Measurements from ENCODE around the gene TMEM81.

GRCh38 chr1:205052690-205053089 lies 31.6 kb downstream of the TMEM81 start:
- TF ChIP-seq POLR2A (IDR thresholded peaks at IDR 0.05), result no peak
- no peak for TF ChIP-seq POLR2AphosphoS5 (IDR thresholded peaks at IDR 0.05)

Measured in spleen (tissue), 3 donors.